Activated naive CD4-positive, alpha-beta T cell treated with anti-CD3 and anti-CD28 coated beads, Interleukin-2, amount 50 U/mL, for 16 hours (primary cell): ENCODE measurements around the gene DRD2.
"Not testable (repeated sequence)": the region's sequence is repeated elsewhere in the genome, so short reads cannot be mapped to it uniquely, and the experiment has no call there.

ENCODE experiments used
- DNase-seq: peaks from one replicate; pipeline ENCODE4 v3.0.0-alpha.2; 2020

Gene DRD2

GRCh38 chr11:113475160-113475761 is at the start of gene DRD2:
Gene DRD2, minus strand, starts transcription at chr11:113475398. Its CDS starts 50,747 bp downstream, at chr11:113424651.
- no peak for DNase-seq

- not testable (repeated sequence) for DNase-seq
Measured at GRCh38 chr11:113523906-113524305, 48.7 kb upstream of the DRD2 start.

- no peak for DNase-seq
Measured at GRCh38 chr11:113521737-113522517, 46.7 kb upstream of the DRD2 start.

GRCh38 chr11:113519989-113520613 is 44.9 kb upstream of the DRD2 start:
- no peak for DNase-seq

- DNase-seq, result no peak
Measured at GRCh38 chr11:113518716-113519495, 43.7 kb upstream of the DRD2 start.

GRCh38 chr11:113517361-113517760 is 42.2 kb upstream of the DRD2 start:
- DNase-seq, result no peak

- no peak for DNase-seq
Measured at GRCh38 chr11:113514856-113515255, 39.7 kb upstream of the DRD2 start.

- DNase-seq, result no peak
Measured at GRCh38 chr11:113507341-113507740, 32.1 kb upstream of the DRD2 start.

GRCh38 chr11:113506893-113507292 is 31.7 kb upstream of the DRD2 start:
- no peak for DNase-seq

- DNase-seq, result no peak
Measured at GRCh38 chr11:113506461-113506860, 31.3 kb upstream of the DRD2 start.

GRCh38 chr11:113505541-113506375 is 30.6 kb upstream of the DRD2 start:
- no peak for DNase-seq

- no peak for DNase-seq
Measured at GRCh38 chr11:113505046-113505445, 29.8 kb upstream of the DRD2 start.

GRCh38 chr11:113504586-113504985 is 29.4 kb upstream of the DRD2 start:
- no peak for DNase-seq

- no peak for DNase-seq
Measured at GRCh38 chr11:113504071-113504470, 28.9 kb upstream of the DRD2 start.

- no peak for DNase-seq
Measured at GRCh38 chr11:113497066-113497910, 22.1 kb upstream of the DRD2 start.

GRCh38 chr11:113496026-113496651 is 20.9 kb upstream of the DRD2 start:
- DNase-seq, result no peak

GRCh38 chr11:113494021-113494420 is 18.8 kb upstream of the DRD2 start:
- DNase-seq, result no peak

- DNase-seq, result no peak
Measured at GRCh38 chr11:113493206-113493605, 18.0 kb upstream of the DRD2 start.

- DNase-seq, result no peak
Measured at GRCh38 chr11:113488931-113489351, 13.7 kb upstream of the DRD2 start.

GRCh38 chr11:113487622-113488021 is 12.4 kb upstream of the DRD2 start:
- DNase-seq, result no peak

- no peak for DNase-seq
Measured at GRCh38 chr11:113484223-113484622, 9.0 kb upstream of the DRD2 start.
